Heart left ventricle (tissue), 13 donors: ENCODE results near the gene CD63.

Experiments used
- POLR2A ChIP-seq, 2 donors: fragments of 450-650 bp; IDR thresholded peaks; one replicate each; pipeline ENCODE4 v1.6.1; 2017; ENCODE audit warnings: antibody characterized with exemption in 2 of 2, mild to moderate bottlenecking in 2 of 2, moderate library complexity in 2 of 2
- TF ChIP-seq, protein P1 (sequence below), 12 donors: fragments of 200-600 bp; sonication (generic) in 4 of 12; IDR thresholded peaks; one replicate each; pipeline versions ENCODE4 v1.5.0 to v1.8.0; 2018 to 2022; ENCODE audit warnings: antibody characterized with exemption in 12 of 12, mild to moderate bottlenecking in 5 of 12
- donor health status: ischemic (EF 13 %, LVEDD 7.1; RV severe dilation, severe dysfunction).
- donor health status: DM: no; HTN: yes; CAD: no.
- donor health status: DM: no; HTN: no; CAD: no.
- donor health status: ischemic (EF 25% LVEDD 6.9; RV normal size, moderate dysfunction).
- donor health status: ischemic (EF 25% LVEDD 5.7; RV mildly dilated, moderate dysfunction).
- donor health status: ischemic (EF 35%, LVEDD 5.7; RV mildly dilated, moderate dysfunction).
- donor health status: nonischemic (EF 11% LVEDD 7.7; RV severe dilation, severe dysfunction).
- donor health status: DM: yes; HTN: yes; CAD: no.
- donor health status: PGD.
- donor health status: ischemic (EF 29% LVEDD 5.4; RV normal size, mild dysfunction).
- donor health status: nonischemic (EF 23%, LVEDD 6.1; RV moderate dilation, normal function).

DNA sequence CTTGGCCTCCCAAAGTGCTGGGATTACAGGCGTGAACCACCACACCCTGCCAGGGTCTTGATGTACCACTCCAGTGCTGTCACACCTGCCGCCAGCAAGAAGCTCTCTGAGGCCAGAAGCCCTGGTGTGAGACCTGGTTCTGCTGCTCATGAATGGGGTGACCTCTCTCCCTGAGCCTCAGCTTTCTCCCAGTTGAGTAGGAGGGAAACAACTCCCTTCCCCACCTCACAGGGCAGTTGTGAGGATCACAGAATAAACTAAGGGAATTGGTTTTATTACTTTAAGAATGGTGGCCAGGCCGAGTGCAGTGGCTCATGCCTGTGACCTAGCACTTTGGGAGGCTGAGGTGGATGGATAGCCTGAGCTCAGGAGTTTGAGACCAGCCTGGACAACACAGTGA lies 5.8 kb upstream of the CD63 start:
- TF ChIP-seq, protein P1, sequence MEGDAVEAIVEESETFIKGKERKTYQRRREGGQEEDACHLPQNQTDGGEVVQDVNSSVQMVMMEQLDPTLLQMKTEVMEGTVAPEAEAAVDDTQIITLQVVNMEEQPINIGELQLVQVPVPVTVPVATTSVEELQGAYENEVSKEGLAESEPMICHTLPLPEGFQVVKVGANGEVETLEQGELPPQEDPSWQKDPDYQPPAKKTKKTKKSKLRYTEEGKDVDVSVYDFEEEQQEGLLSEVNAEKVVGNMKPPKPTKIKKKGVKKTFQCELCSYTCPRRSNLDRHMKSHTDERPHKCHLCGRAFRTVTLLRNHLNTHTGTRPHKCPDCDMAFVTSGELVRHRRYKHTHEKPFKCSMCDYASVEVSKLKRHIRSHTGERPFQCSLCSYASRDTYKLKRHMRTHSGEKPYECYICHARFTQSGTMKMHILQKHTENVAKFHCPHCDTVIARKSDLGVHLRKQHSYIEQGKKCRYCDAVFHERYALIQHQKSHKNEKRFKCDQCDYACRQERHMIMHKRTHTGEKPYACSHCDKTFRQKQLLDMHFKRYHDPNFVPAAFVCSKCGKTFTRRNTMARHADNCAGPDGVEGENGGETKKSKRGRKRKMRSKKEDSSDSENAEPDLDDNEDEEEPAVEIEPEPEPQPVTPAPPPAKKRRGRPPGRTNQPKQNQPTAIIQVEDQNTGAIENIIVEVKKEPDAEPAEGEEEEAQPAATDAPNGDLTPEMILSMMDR (IDR thresholded peaks at IDR 0.05), result no peak
- no peak for TF ChIP-seq POLR2A (IDR thresholded peaks at IDR 0.05)
